Cerebellar cortex (tissue), 1 donor: ENCODE results near the gene ART3.
A peak's percentile ranks its signal among the peaks of the same experiment; 100 is the strongest.

ENCODE experiments used
- DNase-seq: peaks from one replicate; pipeline ENCODE4 v3.0.0-alpha.2; 2015; ENCODE audit warnings: low spot score

The ART3 gene

GRCh38 chr4:76072760-76073159 is 1.7 kb upstream of the ART3 start:
- no peak for DNase-seq

GRCh38 chr4:76074993-76075600 is 588 bp downstream of the ART3 start:
- peak; percentile 24 for DNase-seq

GRCh38 chr4:76078033-76078613 is 3.6 kb downstream of the ART3 start:
- DNase-seq = no peak

GRCh38 chr4:76083386-76083988 is 9.0 kb downstream of the ART3 start:
- no peak for DNase-seq

- DNase-seq = no peak
Measured at GRCh38 chr4:76084542-76084941, 10.0 kb downstream of the ART3 start.

- peak; percentile 82 for DNase-seq
Measured at GRCh38 chr4:76087007-76087769, 12.7 kb downstream of the ART3 start.

- DNase-seq = no peak
Measured at GRCh38 chr4:76088719-76089118, 14.2 kb downstream of the ART3 start.

GRCh38 chr4:76090241-76090691 is 15.8 kb downstream of the ART3 start:
- DNase-seq = no peak

- no peak for DNase-seq
Measured at GRCh38 chr4:76091052-76091451, 16.5 kb downstream of the ART3 start.

- no peak for DNase-seq
Measured at GRCh38 chr4:76095568-76095967, 21.1 kb downstream of the ART3 start.

- DNase-seq = no peak
Measured at GRCh38 chr4:76096076-76096475, 21.6 kb downstream of the ART3 start.

GRCh38 chr4:76105652-76106051 is 31.1 kb downstream of the ART3 start:
- DNase-seq = peak; percentile 52

GRCh38 chr4:76106442-76106841 is 31.9 kb downstream of the ART3 start:
- DNase-seq = no peak

GRCh38 chr4:76108467-76109181 is 34.1 kb downstream of the ART3 start:
- no peak for DNase-seq

- no peak for DNase-seq
Measured at GRCh38 chr4:76116821-76117220, 42.3 kb downstream of the ART3 start.

GRCh38 chr4:76117536-76117935 is 43.0 kb downstream of the ART3 start:
- DNase-seq = no peak

GRCh38 chr4:76120199-76120598 is 45.7 kb downstream of the ART3 start:
- no peak for DNase-seq

- DNase-seq = no peak
Measured at GRCh38 chr4:76125816-76126215, 51.3 kb downstream of the ART3 start.

GRCh38 chr4:76127754-76128153 is 53.2 kb downstream of the ART3 start:
- DNase-seq = no peak

GRCh38 chr4:76141241-76141640 is 66.7 kb downstream of the ART3 start:
- no peak for DNase-seq

GRCh38 chr4:76144546-76144945 is 70.0 kb downstream of the ART3 start:
- DNase-seq = no peak

GRCh38 chr4:76147454-76148141 is 73.1 kb downstream of the ART3 start:
- peak; percentile 82 for DNase-seq
